GM21737 (cell line): ENCODE measurements around the gene DLL4.

Experiments used
- ATAC-seq: cut with Tn5 transposase; IDR thresholded peaks from one replicate; pipeline ENCODE4 v1.9.1; 2021; ENCODE audit warnings: mild to moderate bottlenecking, moderate library complexity; ENCODE audit not compliant: unreplicated experiment

Gene DLL4

DNA sequence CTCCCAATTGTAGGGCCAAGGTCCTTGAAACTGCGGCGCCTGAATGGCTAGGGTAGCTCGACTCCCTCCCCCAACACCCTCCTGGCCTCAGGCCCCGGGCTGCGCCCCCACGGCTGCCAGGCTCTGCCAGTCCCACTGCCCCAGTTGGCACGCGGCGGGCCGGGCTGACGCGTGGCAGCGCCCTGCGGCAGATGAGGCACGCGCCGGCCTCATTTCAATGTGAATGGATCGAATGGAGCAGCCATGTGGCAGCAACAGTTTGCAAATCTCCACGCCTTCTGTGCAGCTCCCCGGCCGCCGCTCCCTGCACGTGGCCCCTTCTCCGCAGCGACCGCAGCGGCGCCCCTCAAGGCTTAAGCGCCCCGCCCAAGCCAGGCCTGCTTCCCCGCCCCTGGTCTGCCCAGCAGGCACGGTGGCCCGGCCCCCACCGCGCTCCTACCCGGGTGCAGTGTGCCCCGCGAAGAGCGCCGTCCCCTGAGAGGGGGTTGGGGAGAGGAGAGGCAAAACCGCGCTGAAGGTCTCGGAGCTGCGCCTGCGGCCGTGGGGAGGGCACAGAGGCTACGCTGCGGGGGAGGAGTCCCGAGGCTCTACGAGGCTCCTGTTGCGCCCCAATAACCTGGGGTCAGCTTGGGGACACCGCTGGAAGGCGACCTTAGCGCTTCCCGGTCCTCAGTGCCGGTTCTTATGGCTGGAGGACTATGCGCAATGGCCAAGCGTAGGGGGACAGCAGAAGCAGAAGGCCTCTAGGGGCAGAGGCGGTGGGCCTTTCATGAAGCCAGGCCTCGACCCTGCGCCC is 3.1 kb upstream of the DLL4 start:
- no peak for ATAC-seq

DNA sequence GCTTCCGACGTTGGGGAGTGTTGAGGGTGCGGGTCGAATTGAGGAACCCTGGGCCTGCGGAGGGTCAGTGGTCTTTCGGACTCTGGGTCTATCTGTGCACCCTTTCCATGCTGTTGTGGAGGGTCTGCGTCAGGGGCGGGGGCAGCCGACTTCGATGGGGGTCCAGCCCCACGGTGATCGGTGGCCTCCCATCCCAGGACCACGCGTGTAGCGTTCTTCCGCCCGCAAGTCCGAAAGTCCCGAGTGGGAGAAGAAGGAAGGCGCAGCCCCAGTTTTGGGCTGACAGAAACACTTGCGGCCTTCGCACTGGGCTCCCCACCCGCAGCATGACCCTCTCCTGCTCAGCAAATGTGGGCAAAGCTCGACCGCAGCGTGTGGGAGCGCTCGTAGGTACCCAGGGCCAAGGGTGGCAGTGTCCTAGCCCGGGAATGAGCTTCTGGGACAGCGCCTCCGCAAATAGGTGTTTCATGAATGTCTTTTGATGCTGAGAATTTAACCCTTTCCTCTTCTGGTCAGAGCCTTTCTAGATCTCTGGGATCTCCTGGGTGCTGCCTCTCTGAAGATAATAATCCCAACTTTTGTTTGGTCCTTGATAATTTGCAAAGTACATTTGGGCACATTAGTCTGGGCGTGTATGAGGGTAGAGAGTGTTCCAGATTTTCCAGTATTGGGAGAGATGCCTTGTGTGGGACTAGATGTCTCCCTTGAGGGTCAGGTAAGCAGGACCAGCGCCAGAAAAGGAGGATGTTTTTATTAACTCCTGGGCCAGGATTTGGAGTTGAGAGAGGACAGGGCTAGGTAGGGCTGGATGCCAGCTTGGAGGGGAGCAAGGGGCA is 2.3 kb upstream of the DLL4 start:
- ATAC-seq = no peak

GRCh38 chr15:40927495-40927872 is 1.7 kb upstream of the DLL4 start:
- ATAC-seq = no peak

DNA sequence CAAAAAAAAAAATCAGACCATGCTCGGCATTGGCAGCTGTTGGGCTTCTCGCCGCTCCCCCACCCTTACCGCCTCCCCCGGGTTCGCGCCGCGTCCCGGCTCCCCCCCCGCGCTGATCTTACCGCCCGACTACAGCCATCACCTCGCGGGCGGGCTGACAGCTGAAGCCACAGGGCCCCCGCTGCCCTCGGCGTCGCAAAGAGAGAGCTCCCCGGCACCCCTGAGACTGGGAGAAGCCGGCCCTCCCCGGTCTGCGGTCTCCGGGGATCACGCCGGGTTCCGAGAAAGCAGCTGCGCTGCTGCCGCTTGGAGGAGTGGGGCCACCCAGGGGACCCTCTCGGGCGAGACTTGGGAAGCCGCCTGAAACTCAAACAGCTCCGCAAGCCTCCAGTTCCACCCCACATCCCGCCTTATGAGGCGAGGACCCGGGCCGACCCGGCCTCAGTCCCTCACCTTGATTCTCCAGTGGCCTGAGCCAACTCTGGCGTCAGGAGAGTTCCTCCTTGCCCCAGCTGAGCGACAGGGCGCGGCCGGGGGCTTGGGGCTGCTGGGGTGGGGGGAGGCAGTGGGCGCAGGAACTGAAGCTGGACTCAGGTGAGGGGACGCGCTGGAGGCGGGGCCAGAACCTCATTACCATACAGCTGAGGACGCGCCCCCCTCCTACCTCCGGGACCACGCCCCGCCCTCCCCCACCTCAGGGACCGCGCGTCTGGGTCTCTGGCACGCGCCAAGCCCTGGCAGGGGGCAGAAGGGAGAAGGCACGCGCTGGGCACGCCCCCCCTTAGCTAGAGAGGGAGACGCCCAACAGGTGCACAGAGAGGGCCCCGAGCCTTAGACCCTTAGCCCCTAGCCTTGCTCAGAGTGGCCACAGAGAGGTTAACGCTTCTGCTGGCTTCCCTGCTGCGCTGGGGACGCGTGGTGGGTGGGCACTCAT is 1.0 kb upstream of the DLL4 start:
- ATAC-seq = no peak

- ATAC-seq = no peak
Measured at GRCh38 chr15:40929660-40930429, 705 bp downstream of the DLL4 start.

DNA sequence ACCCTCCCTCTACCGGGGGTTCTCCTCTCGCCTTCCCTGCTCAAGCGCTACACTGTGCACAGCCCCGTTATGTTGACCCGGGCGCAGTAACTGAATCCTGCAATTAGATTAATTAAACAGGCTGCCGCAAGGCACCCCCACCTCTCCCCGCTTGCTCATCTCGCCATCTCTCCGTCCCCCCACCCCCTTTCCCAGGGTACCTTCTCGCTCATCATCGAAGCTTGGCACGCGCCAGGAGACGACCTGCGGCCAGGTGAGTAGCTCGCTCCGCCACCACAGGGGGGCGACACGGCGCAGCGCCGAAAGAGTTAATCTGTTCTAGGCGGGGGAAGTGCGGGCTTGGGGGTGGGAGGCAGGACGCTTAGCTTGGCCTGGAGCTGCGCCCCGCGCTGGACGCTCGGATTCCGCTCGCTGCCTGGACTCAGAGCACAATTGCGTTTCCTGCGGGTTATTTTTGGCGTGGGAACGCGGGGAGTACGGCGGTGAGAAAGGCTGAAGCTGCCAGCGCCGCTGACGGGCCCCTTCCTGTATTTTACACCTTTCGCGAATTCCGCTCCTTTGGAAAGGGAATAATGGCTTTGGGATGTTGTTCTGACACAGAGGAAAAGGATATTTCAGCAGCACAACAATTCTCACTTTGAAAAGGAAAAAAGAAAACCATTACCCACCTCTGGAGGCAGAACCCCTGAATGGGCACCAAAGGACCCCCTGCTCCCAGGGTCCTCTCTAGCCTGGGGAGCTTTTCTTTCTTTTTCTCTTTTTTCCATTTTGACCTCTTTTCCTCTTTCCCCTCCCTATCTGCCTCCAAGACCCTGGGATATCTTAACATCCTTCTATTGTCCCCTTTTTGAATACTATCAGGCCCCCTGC is 1.5 kb downstream of the DLL4 start:
- no peak for ATAC-seq

DNA sequence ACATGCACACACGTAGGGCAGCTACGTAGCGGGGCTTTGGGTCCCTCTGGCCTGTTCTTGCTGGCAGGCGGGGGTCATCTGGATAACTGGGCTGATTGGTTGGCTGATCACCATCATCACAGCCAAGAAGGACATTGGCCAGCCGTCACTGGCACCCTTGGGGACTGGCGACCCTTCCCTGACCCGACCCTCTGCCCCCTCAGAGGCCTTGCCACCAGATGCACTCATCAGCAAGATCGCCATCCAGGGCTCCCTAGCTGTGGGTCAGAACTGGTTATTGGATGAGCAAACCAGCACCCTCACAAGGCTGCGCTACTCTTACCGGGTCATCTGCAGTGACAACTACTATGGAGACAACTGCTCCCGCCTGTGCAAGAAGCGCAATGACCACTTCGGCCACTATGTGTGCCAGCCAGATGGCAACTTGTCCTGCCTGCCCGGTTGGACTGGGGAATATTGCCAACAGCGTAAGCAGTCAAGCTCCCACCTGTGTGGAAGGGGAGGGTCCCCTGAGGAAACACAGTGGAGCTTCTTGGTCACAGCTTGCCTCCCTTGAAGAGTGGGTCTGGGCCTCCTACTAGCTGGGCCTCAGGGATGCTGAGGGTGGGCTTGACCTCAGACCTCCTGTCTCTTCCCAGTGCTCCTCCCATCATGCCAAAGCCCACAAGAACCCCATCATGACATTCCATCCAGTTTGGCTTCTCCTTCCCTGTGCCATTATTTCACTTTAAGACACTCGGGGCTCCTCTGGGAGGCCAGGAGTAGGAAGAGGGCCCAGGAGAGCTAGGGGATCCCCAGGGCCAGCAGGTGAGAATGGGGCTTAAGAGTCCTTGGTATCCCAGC is 2.4 kb downstream of the DLL4 start:
- ATAC-seq = no peak

DNA sequence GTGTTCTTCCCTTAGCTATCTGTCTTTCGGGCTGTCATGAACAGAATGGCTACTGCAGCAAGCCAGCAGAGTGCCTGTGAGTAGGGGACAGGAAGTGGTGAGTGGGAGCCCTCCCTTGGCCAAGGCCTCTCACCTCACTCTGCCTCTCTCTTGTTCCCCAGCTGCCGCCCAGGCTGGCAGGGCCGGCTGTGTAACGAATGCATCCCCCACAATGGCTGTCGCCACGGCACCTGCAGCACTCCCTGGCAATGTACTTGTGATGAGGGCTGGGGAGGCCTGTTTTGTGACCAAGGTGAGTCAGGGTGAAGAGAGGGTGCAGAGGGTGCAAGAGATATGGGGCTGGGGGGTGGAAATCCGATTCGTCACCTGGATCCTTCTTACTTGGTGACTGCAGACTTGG is 3.0 kb downstream of the DLL4 start:
- ATAC-seq = no peak

GRCh38 chr15:40932649-40933516 is 3.7 kb downstream of the DLL4 start:
- ATAC-seq = no peak

GRCh38 chr15:40933517-40933902 is 4.4 kb downstream of the DLL4 start:
- ATAC-seq = no peak

- ATAC-seq = no peak
Measured at GRCh38 chr15:40934457-40934856, 5.3 kb downstream of the DLL4 start.

GRCh38 chr15:40936234-40936708 is 7.1 kb downstream of the DLL4 start:
- no peak for ATAC-seq

- no peak for ATAC-seq
Measured at GRCh38 chr15:40936709-40937666, 7.8 kb downstream of the DLL4 start.

GRCh38 chr15:40937762-40938535 is 8.8 kb downstream of the DLL4 start:
- no peak for ATAC-seq

DNA sequence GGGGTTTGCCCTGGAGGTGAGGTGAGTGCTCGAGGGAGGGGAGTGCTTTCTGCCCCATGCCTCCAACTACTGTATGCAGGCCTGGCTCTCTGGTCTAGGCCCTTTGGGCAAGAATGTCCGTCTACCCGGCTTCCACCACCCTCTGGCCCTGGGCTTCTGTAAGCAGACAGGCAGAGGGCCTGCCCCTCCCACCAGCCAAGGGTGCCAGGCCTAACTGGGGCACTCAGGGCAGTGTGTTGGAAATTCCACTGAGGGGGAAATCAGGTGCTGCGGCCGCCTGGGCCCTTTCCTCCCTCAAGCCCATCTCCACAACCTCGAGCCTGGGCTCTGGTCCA is 9.4 kb downstream of the DLL4 start:
- no peak for ATAC-seq

- no peak for ATAC-seq
Measured at GRCh38 chr15:40940296-40940801, 11.2 kb downstream of the DLL4 start.
